C4-2B (cell line): ENCODE data around the gene FUT2.

Source experiments
- H3K27ac ChIP-seq: fragments of 450-650 bp; 2 replicates; pipeline ENCODE4 v1.5.1; 2017
- ZFX ChIP-seq: fragments of 450-650 bp; IDR thresholded peaks from 2 replicates; pipeline ENCODE4 v1.6.1; 2017
- TF ChIP-seq, protein P1 (sequence below): fragments of 450-650 bp; conservative IDR thresholded peaks from 2 replicates; pipeline ENCODE4 v1.5.1; 2017; ENCODE audit warnings: mild to moderate bottlenecking

FUT2 gene

DNA sequence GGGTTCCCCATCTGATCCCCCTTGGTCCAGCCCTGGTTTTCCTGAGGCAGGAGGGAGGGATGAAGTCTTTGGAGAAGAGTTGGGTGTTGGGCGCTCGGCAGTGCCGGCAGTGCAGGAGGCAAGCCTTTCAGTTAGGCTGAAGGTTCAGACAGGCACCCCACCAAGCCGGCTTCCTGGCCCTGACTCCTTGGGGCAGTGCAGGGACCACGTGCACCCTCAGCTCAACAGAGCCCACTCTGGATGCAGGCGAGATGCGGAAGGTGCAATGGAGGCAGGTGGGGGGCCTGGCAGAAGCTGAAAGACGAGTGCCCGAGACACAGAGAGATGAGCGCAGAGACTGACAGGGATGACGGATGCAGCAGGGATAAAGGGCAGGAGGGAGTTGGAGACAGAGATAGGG lies 12.7 kb downstream of the FUT2 start:
- TF ChIP-seq ZFX = no peak
- TF ChIP-seq, protein P1, sequence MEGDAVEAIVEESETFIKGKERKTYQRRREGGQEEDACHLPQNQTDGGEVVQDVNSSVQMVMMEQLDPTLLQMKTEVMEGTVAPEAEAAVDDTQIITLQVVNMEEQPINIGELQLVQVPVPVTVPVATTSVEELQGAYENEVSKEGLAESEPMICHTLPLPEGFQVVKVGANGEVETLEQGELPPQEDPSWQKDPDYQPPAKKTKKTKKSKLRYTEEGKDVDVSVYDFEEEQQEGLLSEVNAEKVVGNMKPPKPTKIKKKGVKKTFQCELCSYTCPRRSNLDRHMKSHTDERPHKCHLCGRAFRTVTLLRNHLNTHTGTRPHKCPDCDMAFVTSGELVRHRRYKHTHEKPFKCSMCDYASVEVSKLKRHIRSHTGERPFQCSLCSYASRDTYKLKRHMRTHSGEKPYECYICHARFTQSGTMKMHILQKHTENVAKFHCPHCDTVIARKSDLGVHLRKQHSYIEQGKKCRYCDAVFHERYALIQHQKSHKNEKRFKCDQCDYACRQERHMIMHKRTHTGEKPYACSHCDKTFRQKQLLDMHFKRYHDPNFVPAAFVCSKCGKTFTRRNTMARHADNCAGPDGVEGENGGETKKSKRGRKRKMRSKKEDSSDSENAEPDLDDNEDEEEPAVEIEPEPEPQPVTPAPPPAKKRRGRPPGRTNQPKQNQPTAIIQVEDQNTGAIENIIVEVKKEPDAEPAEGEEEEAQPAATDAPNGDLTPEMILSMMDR = no peak
- no peak overlapping the region for H3K27ac ChIP-seq

DNA sequence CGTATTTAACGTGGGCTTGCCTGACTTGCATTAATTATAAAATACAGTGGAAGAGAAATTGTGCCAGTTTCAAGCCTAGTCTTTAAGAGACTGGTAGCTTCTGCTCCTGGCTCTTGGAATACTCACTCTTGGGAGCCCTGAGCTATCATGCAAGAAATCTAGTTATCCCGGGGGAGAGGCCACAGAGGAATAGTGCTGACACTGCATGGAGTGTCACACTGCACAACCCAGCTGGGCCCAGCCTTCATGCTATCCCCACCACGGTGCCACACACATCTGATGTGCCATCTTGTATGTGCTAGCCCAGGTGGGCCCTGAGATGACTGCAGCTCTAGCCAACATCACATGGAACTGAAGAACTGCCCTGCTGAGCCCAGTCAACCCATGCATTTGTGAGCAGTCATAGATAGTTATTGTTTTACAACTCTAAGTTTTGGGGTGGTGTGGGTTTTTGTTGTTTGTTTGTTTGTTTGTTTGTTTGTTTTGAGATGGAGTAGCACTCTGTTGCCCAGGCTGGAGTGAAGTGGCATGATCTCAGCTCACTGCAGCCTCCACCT lies 15.4 kb downstream of the FUT2 start:
- TF ChIP-seq, protein P1 = no peak
- no peak for TF ChIP-seq ZFX
- no peak overlapping the region for H3K27ac ChIP-seq

DNA sequence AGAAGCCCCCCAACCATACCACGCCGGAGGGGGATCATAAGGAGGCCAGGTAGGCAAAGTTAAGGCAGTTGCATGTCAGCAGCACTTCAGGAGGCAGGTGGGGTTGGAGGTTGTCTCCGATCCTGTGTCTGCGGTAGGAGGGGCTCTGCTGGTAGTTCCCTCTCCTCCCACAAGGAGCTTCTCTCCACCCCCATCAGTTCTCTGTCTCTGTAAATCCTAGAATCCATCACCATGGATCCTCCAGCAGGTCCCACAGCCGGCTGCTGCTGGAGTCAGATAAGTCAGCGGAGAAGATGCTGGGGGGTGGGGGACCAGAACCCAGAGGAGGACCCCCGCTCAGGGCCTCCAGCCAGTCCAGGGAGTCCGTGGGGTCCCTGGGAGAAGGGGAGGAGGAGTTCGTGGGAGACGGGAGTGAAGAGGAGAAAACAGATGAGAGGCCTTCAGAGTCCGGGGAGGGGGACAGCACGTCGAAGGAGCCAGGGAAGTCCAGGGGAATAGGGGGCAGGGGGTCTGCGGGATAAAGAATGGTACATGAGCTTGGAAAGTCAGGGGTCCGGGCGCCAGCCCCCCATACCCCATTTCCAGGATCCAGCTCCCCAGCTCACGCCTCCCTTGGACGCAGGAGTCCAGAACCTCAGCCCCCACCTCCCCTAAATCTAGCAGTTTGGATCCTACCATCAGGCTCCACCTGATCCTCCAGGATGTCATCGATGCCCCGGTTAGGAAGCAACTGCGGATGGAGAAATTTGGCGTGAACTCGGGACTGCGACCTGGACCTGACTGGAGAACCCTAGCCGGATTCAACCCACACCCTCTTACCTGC lies 17.5 kb downstream of the FUT2 start:
- TF ChIP-seq, protein P1 = no peak
- TF ChIP-seq ZFX = no peak
- peak overlapping the region; percentile 58 for H3K27ac ChIP-seq

DNA sequence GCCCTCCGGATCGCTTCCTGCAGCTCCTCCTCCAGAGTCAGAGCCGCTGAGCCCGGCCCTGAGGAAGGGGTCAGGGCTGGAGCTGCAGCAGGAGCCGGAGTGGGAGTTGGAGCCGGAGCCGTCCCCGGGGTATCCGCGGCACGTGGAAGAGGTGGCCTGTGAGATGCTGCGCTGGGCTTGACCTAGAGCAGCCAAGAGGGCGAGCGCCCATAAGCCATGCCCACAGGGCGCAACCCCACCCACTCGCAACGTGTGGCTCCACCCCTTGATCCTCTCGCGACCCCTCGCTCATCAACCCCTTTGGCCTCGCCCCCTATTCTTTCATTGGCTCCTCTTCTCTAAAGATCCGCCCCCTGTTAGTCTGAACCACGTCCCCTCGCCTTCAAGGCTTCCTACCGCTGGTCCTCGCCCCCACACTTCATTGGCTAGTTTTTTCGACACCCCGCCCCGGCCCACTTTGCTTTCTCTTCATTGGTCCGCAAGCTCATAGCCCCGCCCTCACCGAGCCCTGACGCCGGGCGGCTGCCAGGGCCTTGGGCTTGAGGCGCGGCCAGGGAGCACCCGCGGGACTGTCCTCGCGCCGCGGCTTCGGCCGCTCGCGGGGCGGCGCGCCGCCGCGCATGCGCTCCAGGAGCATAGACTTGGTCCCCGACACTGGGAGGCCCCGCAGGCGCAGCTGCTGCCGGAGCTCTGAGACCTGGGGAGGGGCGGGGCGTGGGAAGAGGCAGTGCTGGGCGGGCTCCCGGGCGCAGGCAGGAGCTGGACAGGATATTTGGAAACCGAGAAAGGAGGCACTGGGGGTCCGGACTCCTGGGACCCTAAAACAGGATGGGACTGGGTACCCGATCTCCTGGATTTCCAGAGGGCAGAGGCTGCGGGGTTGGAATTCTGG lies 18.3 kb downstream of the FUT2 start:
- H3K27ac ChIP-seq = peak overlapping the region; percentile 76
- TF ChIP-seq, protein P1 = no peak
- TF ChIP-seq ZFX = no peak

DNA sequence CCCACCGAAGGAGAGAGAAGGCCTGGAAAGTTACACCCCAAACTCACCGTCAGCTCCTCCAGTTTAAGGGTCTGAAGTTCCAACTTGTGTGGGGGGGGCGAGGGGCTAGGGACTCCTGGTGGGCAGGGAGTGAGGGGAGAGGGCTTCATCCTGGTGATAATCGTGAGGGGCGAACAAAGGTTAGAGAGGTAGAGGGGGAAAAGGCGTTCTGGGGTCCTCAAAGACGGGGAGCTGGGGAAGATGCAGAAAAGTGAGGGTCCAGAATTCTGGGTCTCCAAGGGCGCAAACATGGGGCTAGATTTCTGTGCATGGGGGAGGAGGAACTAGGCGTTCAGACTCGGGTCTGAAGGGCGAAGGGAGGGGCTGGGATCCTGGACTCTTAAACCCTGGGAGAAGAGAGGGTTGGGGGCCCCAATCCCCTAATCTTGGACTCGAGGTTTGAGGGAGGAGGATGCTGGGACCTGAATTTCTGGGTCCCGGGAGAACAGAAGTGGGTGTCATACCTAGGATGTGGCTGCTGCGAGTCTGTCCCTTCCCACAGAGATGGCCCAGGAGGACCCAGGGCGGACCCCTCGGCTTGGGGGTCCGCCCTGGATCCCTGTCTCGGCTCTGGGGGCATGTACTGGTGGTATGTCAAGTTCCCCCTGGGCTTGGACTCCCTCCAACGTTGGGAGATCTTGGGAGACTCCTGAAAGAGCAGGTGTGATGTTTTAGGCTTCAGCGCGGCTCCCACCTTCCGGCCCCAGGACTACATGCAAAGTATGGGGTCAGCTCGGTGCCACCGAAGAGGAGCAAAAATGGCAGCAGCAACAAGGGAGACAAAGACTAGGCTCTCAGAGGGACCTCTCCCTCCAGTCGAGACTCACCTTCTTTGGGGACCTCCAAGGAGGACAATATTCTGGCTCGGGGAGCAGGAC lies 19.2 kb downstream of the FUT2 start:
- H3K27ac ChIP-seq = peak overlapping the region; percentile 76

DNA sequence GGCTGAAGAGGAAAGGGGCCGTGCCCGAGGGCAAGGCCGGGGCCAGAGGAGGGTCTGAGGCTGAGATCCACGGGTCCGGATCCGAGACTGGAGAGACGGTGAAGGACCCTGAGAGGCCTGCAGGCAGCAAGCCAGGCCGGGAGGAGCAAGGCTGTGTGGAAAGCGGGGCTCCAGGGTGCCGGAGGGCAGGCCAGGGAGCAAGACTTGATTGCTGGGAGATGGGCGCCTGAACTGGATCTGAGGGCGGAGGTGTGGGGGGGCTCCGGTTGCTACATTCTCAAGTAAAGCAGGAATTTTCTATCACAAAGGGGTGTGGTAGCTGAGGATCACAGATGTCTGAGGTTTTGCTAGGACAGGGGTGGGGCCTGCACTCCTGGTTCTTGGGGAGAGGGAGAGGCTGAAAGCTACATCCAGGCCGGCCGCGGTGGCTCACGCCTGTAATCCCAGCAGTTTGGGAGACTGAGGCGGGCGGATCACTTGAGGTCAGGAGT lies 20.0 kb downstream of the FUT2 start:
- no peak overlapping the region for H3K27ac ChIP-seq
- TF ChIP-seq, protein P1 = no peak
- no peak for TF ChIP-seq ZFX

More for the DNA sequence above, 19.2 kb downstream of the FUT2 start:
- TF ChIP-seq, protein P1 = no peak
- no peak for TF ChIP-seq ZFX
